Esophagus squamous epithelium (tissue), 5 donors: ENCODE measurements around the gene FUT9. TPM values are rescaled to one million over a fixed set of nuclear protein-coding genes. Genes with fewer than 3 reads are reported as not detected.

ENCODE experiments used
- DNase-seq: peaks from one replicate; lab custom pipeline; 2025; lab: John Stamatoyannopoulos, UW
- H3K27ac ChIP-seq, 4 donors: fragments of 200-600 bp; sonication (generic); one replicate each; pipeline ENCODE4 v1.5.1; 2016 to 2019; ENCODE audit warnings: mild to moderate bottlenecking in 1 of 4
- H3K27me3 ChIP-seq, 4 donors: fragments of 200-600 bp; sonication (generic); 1 replicate in 3 of 4; 2 replicates in 1 of 4; pipeline versions ENCODE4 v1.5.1 to v1.6.0; 2017 to 2021; ENCODE audit warnings: antibody characterized with exemption in 1 of 4
- H3K36me3 ChIP-seq, 3 donors: fragments of 200-600 bp; sonication (generic); one replicate each; pipeline ENCODE4 v1.5.1; 2016 to 2019
- H3K4me1 ChIP-seq, 3 donors: fragments of 200-600 bp; sonication (generic); one replicate each; pipeline ENCODE4 v1.5.1; 2017 to 2019
- H3K4me3 ChIP-seq, 4 donors: fragments of 200-600 bp; sonication (generic); 1 replicate in 3 of 4; 2 replicates in 1 of 4; pipeline ENCODE4 v1.5.1; 2016 to 2019; ENCODE audit warnings: mild to moderate bottlenecking in 2 of 4, moderate library complexity in 1 of 4
- H3K9me3 ChIP-seq, 3 donors: fragments of 200-600 bp; sonication (generic); one replicate each; pipeline ENCODE4 v1.5.1; 2016 to 2019
- CTCF ChIP-seq, 6 experiments: fragments of 450-650 bp in 4 of 6; fragments of 200-600 bp in 2 of 6; sonication (generic) in 2 of 6; IDR thresholded peaks; one replicate each; pipeline ENCODE4 v1.5.1; 2016 to 2019; ENCODE audit warnings: antibody characterized with exemption in 6 of 6, mild to moderate bottlenecking in 4 of 6, moderate library complexity in 4 of 6
- POLR2A ChIP-seq, 4 donors: fragments of 450-650 bp; IDR thresholded peaks; one replicate each; pipeline ENCODE4 v1.6.1; 2017; ENCODE audit warnings: antibody characterized with exemption in 4 of 4, mild to moderate bottlenecking in 4 of 4, moderate library complexity in 3 of 4
- WGBS, 2 donors: methylation state at CpG; one replicate each; pipeline ENCODE4 v1.1.5; 2018; 5-methylcytosine and 5-hydroxymethylcytosine counted together
- intact Hi-C: fragments of 100-400 bp; cut with DNase I; formaldehyde crosslinking; loops from one replicate; pipeline ENCODE4 v1.15.0; 2022
- total RNA-seq, 4 donors: library from RNA; depleted of rRNA; stranded (reverse); fragments of >200 nt; gene quantifications; one replicate each; pipeline ENCODE4 v1.1.0, GENCODE V29; 2016
- donor health status: DM: yes; HTN: yes; CAD: no.

FUT9 gene
- total RNA-seq, 4 donors from 2014 or later, result not detected

DNA sequence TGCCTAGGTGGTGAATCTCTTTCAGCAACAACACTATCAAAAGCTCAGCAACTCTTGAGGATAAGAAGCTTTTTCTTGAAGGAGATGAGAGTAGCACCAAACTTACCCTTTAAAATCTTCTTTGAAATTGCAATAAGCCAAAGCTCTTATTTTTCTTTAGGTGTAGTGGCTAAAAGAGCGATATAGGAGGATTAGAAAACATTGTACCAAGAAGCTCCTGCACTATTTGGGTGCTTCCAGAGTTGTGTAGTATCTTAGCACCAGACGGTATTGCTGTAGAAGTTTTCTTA lies 1.2 kb downstream of the FUT9 start:
- Histone ChIP-seq H3K4me1 (no peaks in the 10 kb centered on the region), H3K9me3 (no peaks in the 10 kb centered on the region), H3K4me3 (no peak overlapping the region), H3K27me3 (peaks cover 0 to 31% (median 0%) of the 10 kb centered on the region in 4 donors), H3K36me3 (no peaks in the 10 kb centered on the region), H3K27ac (no peak overlapping the region)
- intact Hi-C loops, result no loop called here
- DNase-seq, result no peak
- TF ChIP-seq CTCF (IDR thresholded peaks at IDR 0.05) (no peak), POLR2A (IDR thresholded peaks at IDR 0.05) (no peak)
- WGBS, 2 donors, result 62 to 63% methylated on average over 2 of the region's 2 CpGs

DNA sequence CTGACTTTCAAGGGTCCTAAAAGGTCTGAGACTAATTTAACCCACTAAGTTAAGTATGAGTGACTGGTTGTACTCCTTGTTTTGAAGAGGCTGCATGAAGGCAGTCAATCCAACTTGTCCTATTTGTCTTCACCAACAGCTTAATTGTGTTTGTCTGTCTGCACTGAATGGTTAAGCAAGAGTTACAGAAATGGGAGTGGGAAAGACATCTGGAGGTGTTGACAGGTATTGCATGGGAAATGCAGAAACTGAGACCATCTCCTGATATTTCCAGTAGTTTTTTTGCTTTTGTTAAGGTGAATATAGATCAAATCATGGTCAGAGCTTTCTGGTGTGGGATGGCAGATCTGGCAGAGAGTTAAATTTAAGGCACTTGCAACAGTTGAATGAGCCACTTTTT lies 6.5 kb downstream of the FUT9 start:
- Histone ChIP-seq H3K36me3 (no peaks in the 10 kb centered on the region), H3K27me3 (peaks cover 0 to under 1% (median 0%) of the 10 kb centered on the region in 4 donors), H3K4me3 (no peak overlapping the region), H3K4me1 (no peaks in the 10 kb centered on the region), H3K9me3 (no peaks in the 10 kb centered on the region), H3K27ac (no peak overlapping the region)
- intact Hi-C loops, result no loop called here
- no peak for DNase-seq
- no peak for TF ChIP-seq POLR2A (IDR thresholded peaks at IDR 0.05)
- no peak for TF ChIP-seq CTCF (IDR thresholded peaks at IDR 0.05)

- TF ChIP-seq POLR2A (IDR thresholded peaks at IDR 0.05) (no peak), CTCF (IDR thresholded peaks at IDR 0.05) (no peak)
- no peak overlapping the region for H3K27ac ChIP-seq
- H3K36me3 ChIP-seq, result no peaks in the 10 kb centered on the region
- 45 to 62% methylated on average over 7 of the region's 7 CpGs for WGBS, 2 donors
- no peak overlapping the region for H3K4me3 ChIP-seq
- H3K9me3 ChIP-seq, result no peaks in the 10 kb centered on the region
- intact Hi-C loops, result no loop called here
- no peaks in the 10 kb centered on the region for H3K27me3 ChIP-seq
- DNase-seq, result no peak
- H3K4me1 ChIP-seq, result no peaks in the 10 kb centered on the region
Measured at GRCh38 chr6:96032661-96033060, 16.9 kb downstream of the FUT9 start.

GRCh38 chr6:96051555-96051954 lies 35.8 kb downstream of the FUT9 start:
- intact Hi-C loops, result no loop called here
- H3K9me3 ChIP-seq, result no peaks in the 10 kb centered on the region
- no peaks in the 10 kb centered on the region for H3K4me1 ChIP-seq
- H3K4me3 ChIP-seq, result no peak overlapping the region
- no peak overlapping the region for H3K27ac ChIP-seq
- TF ChIP-seq POLR2A (IDR thresholded peaks at IDR 0.05), result no peak
- TF ChIP-seq CTCF (IDR thresholded peaks at IDR 0.05), result no peak
- no peaks in the 10 kb centered on the region for H3K36me3 ChIP-seq
- DNase-seq, result no peak
- no peaks in the 10 kb centered on the region for H3K27me3 ChIP-seq

DNA sequence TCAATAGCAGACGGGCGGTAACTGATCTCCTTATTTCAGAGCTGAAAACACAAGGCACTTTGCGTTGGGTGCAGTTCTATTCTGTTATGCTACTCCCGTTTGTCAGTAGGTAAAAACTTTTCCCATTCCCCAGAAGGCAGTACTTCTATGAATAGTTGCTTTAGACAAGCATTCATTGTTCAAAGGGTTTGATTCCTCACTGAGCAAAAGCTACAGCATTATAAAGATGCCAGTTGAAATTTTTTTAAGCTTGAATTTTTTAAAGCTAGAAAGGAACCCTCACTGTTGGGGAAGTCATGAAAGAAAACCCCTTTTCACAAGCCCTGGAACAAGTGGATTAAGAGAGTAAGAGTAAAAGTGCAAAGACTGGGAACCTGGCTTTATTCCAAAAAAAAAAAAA lies 42.3 kb downstream of the FUT9 start:
- Histone ChIP-seq H3K4me1 (no peaks in the 10 kb centered on the region), H3K36me3 (no peaks in the 10 kb centered on the region), H3K4me3 (no peak overlapping the region), H3K9me3 (no peaks in the 10 kb centered on the region), H3K27me3 (no peaks in the 10 kb centered on the region), H3K27ac (no peak overlapping the region)
- DNase-seq, result no peak
- intact Hi-C loops, result no loop called here
- TF ChIP-seq CTCF (IDR thresholded peaks at IDR 0.05) (no peak), POLR2A (IDR thresholded peaks at IDR 0.05) (no peak)
- 36 to 61% methylated on average over 3 to 4 of the region's 4 CpGs for WGBS, 2 donors
